ENCODE measurements around the gene KIRREL3.

Gene KIRREL3

DNA sequence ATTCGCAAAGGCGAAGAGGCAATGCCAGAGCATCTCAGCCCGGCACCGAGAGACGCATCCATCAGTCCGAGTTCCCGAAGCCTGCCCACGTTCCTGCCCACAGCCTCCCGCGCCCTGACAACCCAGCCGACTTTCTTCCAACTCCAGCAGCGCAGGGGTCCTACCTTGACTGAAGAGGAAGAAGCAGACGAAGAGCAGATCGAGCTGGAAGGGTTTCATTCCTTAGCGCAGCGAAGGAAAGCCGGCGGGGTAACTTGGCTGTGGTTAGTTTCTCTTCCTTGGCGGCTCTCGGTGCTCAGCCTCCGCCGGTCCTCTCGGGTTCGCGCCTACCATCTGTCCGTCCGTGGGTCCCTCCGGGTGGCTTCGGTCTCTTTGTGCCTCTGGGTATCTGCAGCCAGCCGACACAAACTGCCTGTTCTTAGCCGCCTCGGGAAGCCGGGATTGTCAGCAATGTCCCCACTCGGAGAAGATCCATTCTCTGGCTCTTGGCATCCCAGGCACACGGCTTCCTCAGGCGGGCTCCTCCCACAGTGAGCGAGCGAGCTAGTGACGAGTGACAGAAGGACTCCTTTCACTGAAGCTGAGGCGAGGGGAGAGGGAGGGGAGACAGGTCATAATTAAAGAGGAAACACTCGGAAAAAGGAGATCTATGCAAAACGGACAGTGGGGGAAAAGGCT lies at the start of gene KIRREL3:
TSS of gene KIRREL3 (minus strand) at position 480 of the 678 bp plus-strand sequence.
- peak; percentile 22 for DNase-seq

GRCh38 chr11:127050186-127050585 lies 49.6 kb upstream of the KIRREL3 start:
- DNase-seq = no peak

DNA sequence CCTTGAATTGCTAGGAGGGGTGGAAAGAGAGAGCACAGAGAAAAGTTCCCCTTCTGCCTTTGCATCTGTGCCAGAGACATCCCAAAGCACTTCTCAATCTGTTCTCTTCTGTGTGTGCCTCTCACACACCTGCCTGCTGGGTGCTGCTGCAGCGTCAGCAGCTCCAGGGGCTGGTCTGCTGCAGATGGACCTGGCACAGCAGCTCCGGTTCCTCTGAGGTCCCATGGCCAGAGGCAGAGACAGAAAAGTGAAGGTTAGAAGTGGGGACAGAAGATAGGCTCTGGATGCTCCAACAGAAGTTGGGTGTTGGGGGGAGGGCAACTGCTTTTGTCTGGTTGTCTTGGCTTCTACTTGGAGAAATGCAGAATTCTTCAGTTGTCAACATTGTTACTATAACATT lies 48.9 kb upstream of the KIRREL3 start:
- DNase-seq = peak; percentile 9

DNA sequence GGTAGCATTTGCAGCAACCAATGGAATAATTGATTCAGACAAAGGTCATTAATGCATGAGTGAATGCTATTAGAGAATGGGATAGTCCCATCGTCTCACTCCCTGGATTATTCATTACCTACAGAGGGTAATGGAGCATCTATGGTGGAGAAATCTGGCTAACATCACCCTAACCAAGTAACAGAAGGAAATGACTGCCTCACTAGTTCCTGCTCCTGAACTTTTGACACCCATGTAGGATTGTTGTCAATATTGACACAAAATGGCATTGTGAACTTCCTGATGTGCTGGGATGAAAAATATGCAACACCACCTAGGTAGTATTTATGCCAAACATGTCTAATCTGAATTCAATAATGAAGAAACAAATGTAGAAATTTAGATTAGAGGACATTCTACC lies 44.0 kb upstream of the KIRREL3 start:
- DNase-seq = no peak

DNA sequence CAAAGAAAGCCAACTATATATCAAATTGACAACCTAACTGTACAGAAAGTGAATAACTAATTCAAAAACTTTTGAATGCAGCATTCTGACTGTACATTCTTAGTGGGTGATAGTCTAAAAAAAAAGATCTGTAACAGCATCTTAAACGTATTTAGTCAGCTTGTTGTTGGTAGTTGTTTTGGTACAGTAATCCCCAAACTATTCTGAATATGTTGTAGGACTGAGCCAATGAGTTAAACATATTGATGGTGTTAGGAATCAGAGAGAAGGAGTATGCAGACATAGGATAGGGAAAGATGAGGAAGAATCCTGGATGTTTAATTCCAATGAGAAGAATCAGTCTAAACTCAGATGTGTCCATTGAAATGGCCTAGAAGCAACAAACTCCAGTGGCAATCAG lies 41.9 kb upstream of the KIRREL3 start:
- DNase-seq = no peak

GRCh38 chr11:127039591-127039990 lies 39.0 kb upstream of the KIRREL3 start:
- no peak for DNase-seq

- no peak for DNase-seq
These were observed 37.0 kb upstream of the KIRREL3 start for GRCh38 chr11:127037596-127037995.

DNA sequence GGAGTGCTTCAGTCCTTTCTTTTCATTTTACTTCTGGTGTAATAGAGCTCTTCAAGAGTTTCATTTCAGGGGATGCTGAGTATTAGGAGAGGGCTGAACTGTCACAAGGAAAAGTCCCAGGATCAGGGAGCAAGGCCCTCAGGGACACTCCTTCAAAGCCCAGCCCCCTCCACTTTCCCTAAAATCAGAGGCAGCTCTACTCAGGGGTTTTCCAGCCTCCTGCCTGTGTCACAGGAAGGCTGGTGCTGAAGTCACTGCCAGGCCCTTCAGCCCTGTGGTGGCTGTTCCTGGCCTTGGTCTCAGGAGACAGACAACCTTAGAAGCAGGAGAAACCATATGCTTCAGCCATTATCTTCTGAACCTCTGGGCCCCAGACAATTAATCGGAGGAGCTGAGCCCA lies 36.4 kb upstream of the KIRREL3 start:
- peak; percentile 0 for DNase-seq

- no peak for DNase-seq
These were observed 35.3 kb upstream of the KIRREL3 start for GRCh38 chr11:127035824-127036223.

DNA sequence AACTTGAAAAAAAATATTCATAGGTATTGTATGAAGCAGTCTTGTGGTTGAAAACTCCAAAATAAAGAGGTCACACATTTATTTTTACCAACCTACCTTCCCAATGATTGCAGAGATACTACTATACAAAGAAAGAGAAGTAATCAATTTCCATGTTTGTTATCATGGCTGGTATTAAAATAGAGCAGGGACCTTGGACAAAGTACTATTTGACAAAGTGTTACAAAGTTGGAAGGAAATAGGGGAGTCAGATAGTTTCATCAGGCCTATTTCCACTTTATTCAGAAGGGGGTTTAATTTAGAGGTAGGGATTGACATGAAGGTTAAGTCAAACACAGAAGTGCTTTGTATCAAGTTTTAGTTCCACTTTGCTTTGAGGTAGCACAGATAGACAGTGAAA lies 34.4 kb upstream of the KIRREL3 start:
- DNase-seq = no peak

GRCh38 chr11:127028648-127029047 lies 28.1 kb upstream of the KIRREL3 start:
- DNase-seq = no peak

- DNase-seq = no peak
These were observed 27.2 kb upstream of the KIRREL3 start for GRCh38 chr11:127027789-127028188.

DNA sequence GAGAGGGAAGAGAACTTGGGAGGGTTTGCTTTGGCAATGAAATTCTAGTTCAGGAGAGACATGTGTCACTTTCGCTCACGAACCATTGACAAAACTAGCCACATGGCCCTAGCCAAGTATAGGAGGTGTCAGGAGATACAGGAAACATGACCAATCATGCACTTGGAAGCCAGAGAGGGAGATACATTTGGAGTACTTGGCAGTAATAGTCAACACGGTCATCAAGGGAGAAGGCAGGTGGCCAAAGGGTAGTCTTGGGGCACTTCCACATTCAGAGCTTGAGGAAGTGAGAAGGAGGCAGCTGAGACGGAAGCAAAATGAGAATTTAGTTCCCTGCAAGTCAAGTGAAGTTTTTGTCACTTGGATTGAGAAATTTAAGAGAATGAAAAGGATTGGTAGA lies 26.4 kb upstream of the KIRREL3 start:
- DNase-seq = no peak

- no peak for DNase-seq
These were observed 23.4 kb upstream of the KIRREL3 start for GRCh38 chr11:127023991-127024390.

- DNase-seq = no peak
These were observed 18.2 kb upstream of the KIRREL3 start for GRCh38 chr11:127018683-127019279.

DNA sequence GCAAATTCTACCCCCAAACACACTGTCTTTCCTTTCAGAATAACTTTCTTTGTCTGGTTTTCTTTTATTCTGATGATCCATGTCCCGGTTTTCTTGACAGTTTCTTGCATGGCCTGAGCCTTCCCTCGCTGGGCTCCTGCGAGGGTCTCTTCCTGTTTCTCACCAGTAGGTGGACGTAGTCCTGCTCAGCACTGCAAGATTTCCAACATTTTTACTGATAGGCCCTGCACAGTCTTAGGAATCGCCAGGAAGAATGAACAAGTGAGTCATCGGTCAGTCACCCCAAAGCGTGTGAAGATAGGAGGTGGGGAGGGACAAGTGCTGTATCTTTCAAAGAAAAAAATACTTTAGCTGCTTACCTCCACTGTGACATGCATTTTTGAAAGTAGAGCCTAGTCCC lies 16.9 kb upstream of the KIRREL3 start:
- DNase-seq = no peak

- DNase-seq = no peak
These were observed 13.0 kb upstream of the KIRREL3 start for GRCh38 chr11:127013550-127013949.

DNA sequence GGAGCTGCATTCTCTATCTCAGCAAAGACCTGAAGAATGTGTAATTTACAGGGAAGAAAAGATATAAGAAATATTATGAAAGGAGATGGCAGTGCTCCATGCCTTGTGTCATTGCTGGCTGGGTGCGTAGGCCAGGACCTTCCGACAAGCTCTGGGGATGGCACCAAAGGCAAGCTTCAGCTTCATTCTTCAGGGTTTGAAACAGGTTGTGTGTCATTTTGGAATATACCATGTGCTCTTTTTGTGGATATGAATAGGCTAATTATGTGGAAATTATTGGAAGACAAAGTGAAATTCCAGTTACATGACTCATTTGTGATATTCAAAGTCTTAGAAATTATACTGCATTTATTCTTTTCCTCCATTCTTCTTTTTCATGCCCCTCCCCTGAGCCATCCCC lies 5.7 kb upstream of the KIRREL3 start:
- DNase-seq = no peak

- DNase-seq = peak; percentile 71
These were observed 2.9 kb upstream of the KIRREL3 start for GRCh38 chr11:127003260-127003981.

- DNase-seq = peak; percentile 54
These were observed 2.2 kb upstream of the KIRREL3 start for GRCh38 chr11:127002669-127003259.

- DNase-seq = no peak
These were observed 411 bp upstream of the KIRREL3 start for GRCh38 chr11:127000981-127001380.

DNA sequence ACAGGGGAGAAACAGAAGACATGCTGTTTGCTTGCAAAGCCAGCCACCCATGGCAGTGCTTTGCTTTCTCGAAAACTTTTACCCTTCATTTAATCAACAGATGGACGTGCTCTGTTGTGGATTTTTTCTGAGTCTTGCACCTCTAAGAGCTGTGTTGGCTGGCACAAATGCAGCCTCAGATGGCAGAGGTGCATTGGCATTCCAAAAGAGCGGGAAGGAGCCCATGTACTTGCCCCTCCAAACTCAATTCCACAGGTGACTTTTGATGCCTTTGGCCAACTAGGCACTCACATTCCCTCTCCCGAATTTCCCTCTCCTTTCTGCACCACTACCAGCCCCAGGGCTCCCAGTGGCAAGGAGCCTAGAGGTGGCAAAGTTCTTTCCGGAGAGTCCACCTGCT lies 1.2 kb downstream of the KIRREL3 start:
- peak; percentile 3 for DNase-seq

DNA sequence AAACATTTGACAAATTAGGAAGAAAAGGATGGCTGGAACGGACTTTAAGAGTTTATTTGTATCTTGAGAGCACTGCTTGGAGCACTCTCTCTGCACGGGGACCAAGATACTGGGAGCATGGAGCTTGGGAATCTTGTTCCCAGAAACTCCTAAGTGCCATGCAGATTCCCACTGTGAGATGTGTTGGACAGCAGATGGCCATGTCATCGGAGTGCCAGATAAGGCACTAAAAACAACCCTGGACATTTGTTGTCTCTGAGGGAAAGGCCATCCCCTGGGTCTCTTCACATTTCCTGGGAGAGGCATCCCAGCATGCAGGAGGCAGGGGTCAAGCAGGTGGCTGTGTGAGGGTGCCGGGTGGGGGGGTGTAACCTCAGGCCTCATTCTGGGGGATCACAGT lies 2.9 kb downstream of the KIRREL3 start:
- DNase-seq = no peak

DNA sequence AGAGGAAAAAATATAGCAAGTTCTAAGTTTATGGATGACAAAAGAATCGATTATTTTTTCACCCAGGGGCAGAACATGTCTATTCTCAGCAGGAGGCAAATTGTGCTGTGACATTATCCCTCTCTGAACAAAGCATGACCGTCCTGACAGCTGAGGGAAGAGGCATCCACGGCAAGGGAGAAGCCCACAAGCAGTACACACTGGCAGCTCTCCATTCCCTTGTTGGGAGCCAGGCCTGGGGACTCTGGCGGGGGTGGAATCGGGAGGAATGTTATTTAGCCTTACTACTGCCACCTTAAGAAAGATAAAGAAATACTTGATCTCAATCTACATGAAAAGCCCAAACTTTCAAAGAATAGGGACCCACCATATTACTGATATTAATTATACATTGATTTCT lies 3.4 kb downstream of the KIRREL3 start:
- no peak for DNase-seq
